Colonic mucosa (tissue), 4 donors: ENCODE results near the gene REEP5. TPM values are rescaled to one million over a fixed set of nuclear protein-coding genes. Genes with fewer than 3 reads are reported as not detected.
A peak's percentile ranks its signal among the peaks of the same experiment; 100 is the strongest.
"Not testable (repeated sequence)": the region's sequence is repeated elsewhere in the genome, so short reads cannot be mapped to it uniquely, and the experiment has no call there.

ENCODE experiments used
- DNase-seq: peaks from one replicate; pipeline ENCODE4 v3.0.0-alpha.2; 2020
- H3K27ac ChIP-seq: fragments of 200-600 bp; one replicate; pipeline ENCODE4 v1.8.0; 2021
- H3K27me3 ChIP-seq: fragments of 200-600 bp; one replicate; pipeline ENCODE4 v1.8.0; 2021
- H3K36me3 ChIP-seq: fragments of 200-600 bp; one replicate; pipeline ENCODE4 v1.8.0; 2021
- H3K4me1 ChIP-seq: fragments of 200-600 bp; one replicate; pipeline ENCODE4 v1.8.0; 2021; ENCODE audit warnings: mild to moderate bottlenecking
- H3K4me3 ChIP-seq: fragments of 200-600 bp; one replicate; pipeline ENCODE4 v1.8.0; 2021
- H3K9ac ChIP-seq, 2 donors: one replicate each; pipeline ENCODE4 v1.7.0; 2013; ENCODE audit warnings: control low read depth in 2 of 2, low read depth in 2 of 2, low read length in 2 of 2
- H3K9me3 ChIP-seq: fragments of 200-600 bp; one replicate; pipeline ENCODE4 v1.8.0; 2021
- intact Hi-C: fragments of 100-400 bp; cut with DNase I; formaldehyde crosslinking; loops from one replicate; pipeline ENCODE4 v1.14.1; 2022
- total RNA-seq, 2 donors: library from RNA; stranded (reverse); fragmentation: NEBNext Ultra II Directional in 1 of 2; extraction: Animal tissue kit (Norgen Biotek cat#: 25700) in 1 of 2; gene quantifications; one replicate each; pipeline ENCODE4 v1.2.1, GENCODE V29; 2021
- TF ChIP-seq, protein P1 (sequence below): fragments of 200-600 bp; IDR thresholded peaks from one replicate; pipeline ENCODE4 v1.8.0; 2022; ENCODE audit warnings: antibody characterized with exemption, mild to moderate bottlenecking
- donor health status: healthy.
- donor health status: DM: no; HTN: no; CAD: no.
- donor health status: DM: no; HTN: no; CAD: no.

The REEP5 gene
- 10 to 100 TPM; 76.7 to 96.3 TPM for total RNA-seq

DNA sequence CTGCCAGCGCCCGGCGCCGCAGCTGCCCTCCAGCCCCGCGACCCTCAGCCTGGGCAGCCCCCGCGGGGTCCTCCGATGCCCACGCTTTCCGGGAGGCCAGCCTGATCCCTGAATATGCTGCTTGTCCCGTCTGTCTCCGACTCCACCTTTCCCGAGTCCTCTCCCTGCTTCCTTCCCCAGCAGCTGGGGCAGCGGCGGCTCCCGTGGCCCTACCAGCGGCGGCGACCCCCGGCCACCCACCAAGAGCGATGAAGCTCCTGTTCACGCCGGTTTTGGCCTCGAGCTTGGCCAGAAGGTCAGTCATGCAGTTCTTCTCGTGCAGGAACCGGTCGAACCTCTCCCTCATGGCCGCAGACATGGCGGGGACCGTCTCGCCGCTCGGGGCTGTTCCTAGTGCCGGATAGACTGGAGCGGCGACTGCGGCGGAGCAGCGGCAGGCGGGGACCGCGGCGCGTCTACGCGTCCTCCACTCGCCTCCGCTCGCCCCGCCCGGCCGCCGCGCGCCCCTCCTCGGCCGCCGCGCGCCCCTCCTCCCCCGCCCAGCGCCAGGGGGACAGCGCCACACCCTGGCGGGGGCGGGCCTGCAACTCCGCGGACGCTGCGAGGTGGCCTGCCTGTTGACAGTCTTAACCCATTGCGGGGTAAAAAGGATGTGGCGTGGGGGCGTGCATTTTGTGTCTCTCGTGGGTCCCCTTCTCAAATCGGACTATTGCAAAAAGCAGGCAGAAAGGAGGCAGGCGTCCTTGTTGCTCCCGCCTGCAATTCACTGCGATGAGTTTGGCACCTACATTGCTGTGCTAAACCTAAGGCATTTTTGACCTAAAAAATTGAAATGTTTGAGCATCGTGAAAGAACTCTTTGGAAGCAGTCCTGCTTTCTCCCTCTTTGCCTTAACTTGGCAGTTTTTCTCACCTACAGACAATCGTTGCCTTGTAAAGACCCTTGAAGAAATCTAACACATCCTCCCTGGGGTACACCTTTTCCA lies at the start of gene REEP5:
TSS of gene REEP5 (minus strand) at position 395 of the 985 bp plus-strand sequence. CDS start at position 358, 37 bp downstream.
- Histone ChIP-seq H3K4me1 (peaks cover 5% of the 10 kb centered on the region), H3K9ac (peak within 1 kb of the TSS; percentile 88 to 90), H3K9me3 (no peaks in the 10 kb centered on the region), H3K4me3 (peak within 1 kb of the TSS; percentile 99), H3K27me3 (no peaks in the 10 kb centered on the region), H3K27ac (peak within 1 kb of the TSS; percentile 99), H3K36me3 (peaks cover 2% of the 10 kb centered on the region)
- TF ChIP-seq, protein P1, sequence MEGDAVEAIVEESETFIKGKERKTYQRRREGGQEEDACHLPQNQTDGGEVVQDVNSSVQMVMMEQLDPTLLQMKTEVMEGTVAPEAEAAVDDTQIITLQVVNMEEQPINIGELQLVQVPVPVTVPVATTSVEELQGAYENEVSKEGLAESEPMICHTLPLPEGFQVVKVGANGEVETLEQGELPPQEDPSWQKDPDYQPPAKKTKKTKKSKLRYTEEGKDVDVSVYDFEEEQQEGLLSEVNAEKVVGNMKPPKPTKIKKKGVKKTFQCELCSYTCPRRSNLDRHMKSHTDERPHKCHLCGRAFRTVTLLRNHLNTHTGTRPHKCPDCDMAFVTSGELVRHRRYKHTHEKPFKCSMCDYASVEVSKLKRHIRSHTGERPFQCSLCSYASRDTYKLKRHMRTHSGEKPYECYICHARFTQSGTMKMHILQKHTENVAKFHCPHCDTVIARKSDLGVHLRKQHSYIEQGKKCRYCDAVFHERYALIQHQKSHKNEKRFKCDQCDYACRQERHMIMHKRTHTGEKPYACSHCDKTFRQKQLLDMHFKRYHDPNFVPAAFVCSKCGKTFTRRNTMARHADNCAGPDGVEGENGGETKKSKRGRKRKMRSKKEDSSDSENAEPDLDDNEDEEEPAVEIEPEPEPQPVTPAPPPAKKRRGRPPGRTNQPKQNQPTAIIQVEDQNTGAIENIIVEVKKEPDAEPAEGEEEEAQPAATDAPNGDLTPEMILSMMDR = peak; percentile 38
- intact Hi-C loops = loop anchor here (5.0 to 10.0 kb wide), 3 partner anchors 53 to 367 kb away; partner anchors contain the start of genes DCP2 and SRP19
- DNase-seq = peak; percentile 81

DNA sequence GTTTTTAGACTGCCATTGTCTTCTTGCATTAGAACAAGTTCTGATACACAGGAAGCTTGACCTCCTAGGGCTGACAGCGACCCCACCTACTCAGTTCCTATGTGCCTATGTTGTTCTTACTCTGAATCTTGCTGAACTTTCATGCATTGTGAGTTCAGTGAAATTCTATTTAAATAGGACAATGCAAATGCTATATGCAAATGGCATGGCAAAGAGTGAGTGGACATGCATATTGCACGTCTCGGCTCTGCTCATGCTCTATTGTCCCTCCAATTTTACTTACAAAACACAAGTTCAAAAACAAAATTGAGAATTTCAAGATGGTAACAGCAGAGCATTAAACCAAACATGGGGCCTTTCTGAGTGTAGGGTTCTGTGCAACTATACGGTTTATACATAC lies 49.2 kb upstream of the REEP5 start:
- no peaks in the 10 kb centered on the region for H3K27me3 ChIP-seq
- intact Hi-C loops = loop anchor here (10.0 kb wide), 1 partner anchor 46 kb away; the partner anchor contains the start of gene REEP5
- H3K9ac ChIP-seq = no peak overlapping the region
- no peak overlapping the region for H3K27ac ChIP-seq
- H3K4me1 ChIP-seq = no peaks in the 10 kb centered on the region
- TF ChIP-seq, protein P1 = no peak
- no peaks in the 10 kb centered on the region for H3K36me3 ChIP-seq
- no peaks in the 10 kb centered on the region for H3K9me3 ChIP-seq
- DNase-seq = no peak
- H3K4me3 ChIP-seq = no peak overlapping the region

DNA sequence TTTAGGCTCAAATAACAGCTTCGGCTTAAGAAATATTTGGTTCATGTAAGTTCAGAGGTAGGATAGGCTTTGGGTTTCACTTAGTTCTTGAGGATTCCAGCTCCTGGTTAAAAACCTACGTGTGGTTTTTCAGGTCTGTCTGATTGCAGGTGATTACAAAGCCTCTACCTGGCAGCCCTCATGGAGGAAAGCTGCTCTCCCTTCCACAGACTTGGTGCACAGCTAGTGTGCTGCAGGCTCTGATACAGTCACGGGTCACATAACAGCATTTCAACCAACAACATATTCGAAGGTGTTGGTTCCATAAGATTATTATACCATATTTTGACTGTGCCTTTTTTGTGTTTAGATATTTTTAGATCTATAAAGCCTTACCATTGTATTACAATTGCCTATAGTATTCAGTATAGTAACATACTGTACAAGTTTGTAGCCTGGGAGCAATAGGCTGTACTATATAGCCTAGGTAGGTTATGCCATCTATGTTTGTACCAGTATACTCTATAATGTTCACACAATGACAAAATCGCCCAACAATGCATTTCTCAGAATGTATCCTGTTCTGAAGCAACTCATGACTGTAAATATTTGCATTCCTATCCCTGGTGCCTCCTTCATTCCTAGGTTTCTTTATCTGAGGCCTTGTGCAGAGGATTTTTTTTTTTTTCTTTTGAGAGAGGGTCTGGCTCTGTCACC lies 46.5 kb upstream of the REEP5 start:
- Histone ChIP-seq H3K9ac (no peak overlapping the region), H3K4me3 (no peak overlapping the region), H3K27ac (no peak overlapping the region), H3K27me3 (no peaks in the 10 kb centered on the region), H3K9me3 (no peaks in the 10 kb centered on the region), H3K4me1 (no peaks in the 10 kb centered on the region), H3K36me3 (no peaks in the 10 kb centered on the region)
- intact Hi-C loops = no loop called here
- TF ChIP-seq, protein P1 = no peak
- no peak for DNase-seq

DNA sequence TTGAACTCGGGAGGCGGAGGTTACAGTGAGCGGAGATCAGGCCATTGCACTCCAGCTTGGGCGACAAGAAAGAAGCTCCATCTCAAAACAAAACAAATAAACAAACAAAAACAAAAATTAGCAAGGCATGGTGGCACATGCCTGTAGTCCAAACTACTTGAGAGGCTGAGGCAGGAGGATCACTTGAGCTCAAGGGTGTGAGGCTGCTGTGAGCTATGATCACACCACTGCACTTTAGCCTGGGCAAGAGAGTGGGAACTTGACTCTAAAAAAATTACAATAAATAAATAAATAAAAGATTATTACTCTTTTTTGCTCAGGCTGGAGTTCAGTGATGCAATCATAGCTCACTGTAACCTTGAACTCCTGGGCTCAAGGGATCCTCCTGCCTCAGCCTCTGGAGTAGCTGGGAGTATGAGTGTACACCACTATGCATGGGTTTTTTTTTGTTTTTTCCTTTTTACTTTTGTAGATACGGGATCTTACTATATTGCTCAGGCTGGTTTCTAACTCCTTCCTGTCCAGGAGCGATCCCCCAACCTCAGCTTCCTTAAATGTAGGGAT lies 45.6 kb upstream of the REEP5 start:
- no peak overlapping the region for H3K27ac ChIP-seq
- no peak overlapping the region for H3K9ac ChIP-seq
- no peaks in the 10 kb centered on the region for H3K4me1 ChIP-seq
- no peak overlapping the region for H3K4me3 ChIP-seq
- intact Hi-C loops = no loop called here
- H3K36me3 ChIP-seq = no peaks in the 10 kb centered on the region
- no peaks in the 10 kb centered on the region for H3K27me3 ChIP-seq
- TF ChIP-seq, protein P1 = no peak
- H3K9me3 ChIP-seq = no peaks in the 10 kb centered on the region
- DNase-seq = no peak

DNA sequence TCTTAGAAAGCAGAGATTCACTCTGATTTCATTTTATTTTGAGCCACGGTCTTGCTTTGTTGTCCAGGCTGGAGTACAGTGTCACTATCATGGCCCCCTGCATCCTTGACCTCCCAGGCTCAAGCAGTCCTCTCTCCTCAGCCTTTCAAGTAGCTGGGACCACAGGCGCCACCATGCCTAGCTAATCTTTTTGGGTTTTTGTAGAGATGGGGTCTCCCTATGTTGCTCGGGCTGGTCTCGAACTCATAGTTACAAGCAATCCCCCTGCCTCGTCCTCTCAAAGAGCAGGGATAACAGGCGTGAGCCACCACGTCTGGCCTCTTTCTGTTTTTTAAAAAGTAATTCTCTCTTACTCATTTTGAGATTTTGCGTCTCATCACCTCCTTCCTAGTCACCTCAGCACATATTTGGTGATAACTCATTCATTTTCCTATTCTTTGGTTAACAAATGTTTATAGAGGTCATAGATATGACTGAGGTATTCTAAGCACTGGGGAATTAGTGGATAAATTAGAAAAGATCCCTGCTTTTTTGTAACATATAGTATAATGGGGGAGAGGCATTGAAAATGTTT lies 43.8 kb upstream of the REEP5 start:
- H3K4me3 ChIP-seq = no peak overlapping the region
- no peak overlapping the region for H3K9ac ChIP-seq
- TF ChIP-seq, protein P1 = no peak
- DNase-seq = no peak
- no peaks in the 10 kb centered on the region for H3K4me1 ChIP-seq
- H3K27me3 ChIP-seq = no peaks in the 10 kb centered on the region
- intact Hi-C loops = no loop called here
- no peaks in the 10 kb centered on the region for H3K36me3 ChIP-seq
- H3K9me3 ChIP-seq = no peaks in the 10 kb centered on the region
- H3K27ac ChIP-seq = no peak overlapping the region

DNA sequence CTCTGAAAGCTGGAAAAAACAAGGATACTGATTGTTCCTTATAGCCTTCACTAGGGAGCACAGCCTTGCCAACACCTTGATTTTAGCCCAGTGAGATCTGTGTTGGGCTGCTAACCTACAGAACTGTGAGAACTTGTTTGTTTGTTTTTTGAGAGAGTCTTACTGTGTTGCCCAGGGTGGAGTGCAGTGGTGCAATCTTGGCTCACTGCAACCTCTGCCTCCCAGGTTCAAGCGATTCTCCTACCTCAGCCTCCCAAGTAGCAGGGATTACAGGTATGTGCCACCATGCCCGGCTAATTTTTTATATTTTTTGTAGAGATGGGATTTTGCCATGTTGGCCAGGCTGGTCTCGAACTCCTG lies 41.3 kb upstream of the REEP5 start:
- DNase-seq, H3K36me3 ChIP-seq, H3K27me3 ChIP-seq, H3K9ac ChIP-seq, H3K27ac ChIP-seq, H3K9me3 ChIP-seq, intact Hi-C loops, H3K4me1 ChIP-seq, H3K4me3 ChIP-seq: not testable (repeated sequence)
